ENCODE data around the gene RNU4-1.
"Not testable (repeated sequence)": the region's sequence is repeated elsewhere in the genome, so short reads cannot be mapped to it uniquely, and the experiment has no call there.

Gene RNU4-1

GRCh38 chr12:120261951-120262851, 30.8 kb downstream of the RNU4-1 start:
- H3K4me3 ChIP-seq (ENCODE audit: low read length): no peak overlapping the region
- DNase-seq (ENCODE audit: low read depth, low spot score): peak; percentile 24

DNA sequence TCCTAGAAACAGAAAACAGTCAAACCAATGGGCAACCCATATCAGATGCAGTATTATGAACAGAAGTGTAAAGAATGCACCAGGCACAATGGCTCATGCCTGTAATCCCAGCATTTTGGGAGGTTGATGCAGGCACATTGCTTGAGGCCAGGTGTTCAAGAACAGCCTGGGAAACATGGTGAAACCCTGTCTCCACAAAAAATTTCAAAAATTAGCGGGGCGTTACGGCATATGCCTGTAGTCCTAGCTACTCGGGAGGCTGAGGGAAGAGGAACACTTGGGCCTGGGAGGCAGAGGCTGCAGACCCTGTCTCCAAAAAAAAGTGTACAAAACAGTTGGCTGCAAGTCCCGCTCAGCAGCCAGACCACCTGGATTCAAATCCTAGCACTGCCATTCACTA, 32.4 kb downstream of the RNU4-1 start:
- no peak overlapping the region for H3K4me3 ChIP-seq (ENCODE audit: low read length)
- DNase-seq (ENCODE audit: low read depth, low spot score): no peak

DNA sequence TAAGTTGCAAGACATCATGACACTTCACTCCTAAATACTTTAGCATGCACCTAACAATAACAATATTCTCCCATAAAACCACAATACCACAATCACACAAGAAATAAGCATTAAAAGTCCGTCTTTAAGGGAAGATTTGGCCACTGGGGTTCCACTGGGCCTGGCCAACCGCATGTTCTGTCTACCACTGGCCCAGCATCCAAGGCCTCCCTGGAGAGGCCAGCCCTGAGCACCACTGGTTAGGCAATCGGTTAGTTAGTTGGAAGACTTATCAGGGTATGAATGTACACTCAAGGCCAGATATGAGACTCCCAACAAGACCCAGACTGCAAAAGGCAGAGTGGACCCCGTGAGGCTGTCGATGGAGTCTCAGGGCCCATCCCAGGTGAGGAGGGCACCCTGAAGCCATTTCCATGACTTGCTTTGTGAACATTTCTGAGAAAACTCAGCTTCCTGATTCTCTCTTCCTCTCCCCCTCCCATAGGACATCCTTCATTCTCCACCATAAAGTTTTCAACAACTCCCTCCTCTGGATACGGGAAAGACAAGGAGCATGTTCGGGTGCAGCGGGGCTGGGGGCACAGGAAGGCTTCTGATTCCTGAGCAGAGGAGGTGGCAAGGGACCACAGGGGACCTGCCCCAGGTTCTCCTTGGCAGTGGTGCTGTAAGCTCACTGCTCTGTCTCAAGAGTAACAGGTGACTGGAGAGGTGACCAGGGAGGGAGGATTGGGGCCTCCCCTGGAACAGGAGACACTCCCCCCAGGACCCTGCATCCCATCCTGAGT, 33.4 kb downstream of the RNU4-1 start:
- no peak for DNase-seq (ENCODE audit: low read depth, low spot score)

DNA sequence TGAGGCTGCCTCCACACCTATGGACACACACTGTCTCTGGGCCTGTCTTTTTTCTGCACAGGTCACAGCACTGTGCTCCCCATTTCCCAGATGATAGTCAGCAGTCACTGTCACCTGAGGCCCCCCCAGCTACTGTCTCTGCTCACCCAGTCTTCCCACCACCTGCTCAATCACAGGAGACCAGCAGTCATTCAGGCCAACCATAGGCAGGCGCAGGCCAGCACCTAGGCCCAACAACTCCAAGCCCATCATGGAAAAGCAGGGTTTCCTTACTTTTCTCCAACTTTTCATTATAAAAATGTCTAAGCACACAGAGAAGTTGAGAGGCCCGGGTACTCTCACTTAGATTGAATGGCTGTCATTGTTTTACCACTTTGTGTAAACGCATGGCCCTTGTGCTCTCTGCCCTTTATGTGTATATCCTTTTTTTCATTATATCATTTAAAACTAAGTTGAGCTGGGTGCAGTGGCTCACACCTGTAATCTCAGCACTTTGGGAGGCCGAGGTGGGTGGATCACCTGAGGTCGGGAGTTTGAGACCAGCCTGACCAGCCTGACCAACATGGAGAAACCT, 34.6 kb downstream of the RNU4-1 start:
- no peak for DNase-seq (ENCODE audit: low read depth, low spot score)
- no peak overlapping the region for H3K4me3 ChIP-seq (ENCODE audit: low read length)

More for the DNA sequence above, 33.4 kb downstream of the RNU4-1 start:
- no peak overlapping the region for H3K4me3 ChIP-seq (ENCODE audit: low read length)

GRCh38 chr12:120257041-120257821, 35.8 kb downstream of the RNU4-1 start:
- no peak for DNase-seq (ENCODE audit: low read depth, low spot score)

DNA sequence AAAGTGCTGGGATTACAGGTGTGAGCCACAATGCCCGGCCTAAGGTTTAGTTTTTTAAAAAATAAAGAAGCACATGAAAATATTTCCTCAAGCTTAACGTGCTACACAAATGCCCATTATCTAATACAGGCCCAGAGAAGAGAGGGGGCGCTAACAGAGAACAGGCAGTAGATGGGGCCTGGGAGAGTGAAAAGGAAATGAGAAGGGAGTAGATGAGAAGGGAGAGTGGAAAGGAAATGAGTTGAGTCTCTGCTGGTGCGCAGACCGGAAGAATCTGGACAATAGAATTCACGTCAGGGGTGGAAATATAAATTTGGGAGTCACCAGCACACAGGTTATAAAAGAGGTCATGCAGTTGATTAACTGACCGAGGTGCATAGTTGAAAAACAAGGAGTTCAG, 38.2 kb downstream of the RNU4-1 start:
- H3K4me3 ChIP-seq (ENCODE audit: low read length): no peak overlapping the region

More at GRCh38 chr12:120257041-120257821, 35.8 kb downstream of the RNU4-1 start:
- no peak overlapping the region for H3K4me3 ChIP-seq (ENCODE audit: low read length)

DNA sequence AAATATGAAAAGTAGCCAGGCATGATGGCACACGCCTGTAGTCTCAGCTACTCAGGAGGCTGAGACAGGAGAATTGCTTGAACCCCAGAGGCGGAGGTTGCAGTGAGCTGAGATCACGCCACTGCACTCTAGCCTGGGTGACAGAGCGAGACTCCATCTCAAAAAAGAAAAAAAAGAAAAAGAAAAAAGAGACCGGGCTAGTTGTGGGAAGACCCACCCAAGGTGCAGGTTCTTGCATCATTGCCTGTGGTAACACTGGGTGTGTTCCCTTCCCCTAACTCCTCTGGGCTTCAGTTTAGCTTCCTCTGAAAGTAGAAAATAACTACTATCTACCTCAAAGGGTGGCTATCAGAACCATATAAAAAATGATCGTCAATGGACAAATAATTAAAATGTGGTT, 39.7 kb downstream of the RNU4-1 start:
- not testable (repeated sequence) for H3K4me3 ChIP-seq (ENCODE audit: low read length)
- peak; percentile 42 for DNase-seq (ENCODE audit: low read depth, low spot score)

More for the DNA sequence above, 38.2 kb downstream of the RNU4-1 start:
- DNase-seq (ENCODE audit: low read depth, low spot score): no peak

DNA sequence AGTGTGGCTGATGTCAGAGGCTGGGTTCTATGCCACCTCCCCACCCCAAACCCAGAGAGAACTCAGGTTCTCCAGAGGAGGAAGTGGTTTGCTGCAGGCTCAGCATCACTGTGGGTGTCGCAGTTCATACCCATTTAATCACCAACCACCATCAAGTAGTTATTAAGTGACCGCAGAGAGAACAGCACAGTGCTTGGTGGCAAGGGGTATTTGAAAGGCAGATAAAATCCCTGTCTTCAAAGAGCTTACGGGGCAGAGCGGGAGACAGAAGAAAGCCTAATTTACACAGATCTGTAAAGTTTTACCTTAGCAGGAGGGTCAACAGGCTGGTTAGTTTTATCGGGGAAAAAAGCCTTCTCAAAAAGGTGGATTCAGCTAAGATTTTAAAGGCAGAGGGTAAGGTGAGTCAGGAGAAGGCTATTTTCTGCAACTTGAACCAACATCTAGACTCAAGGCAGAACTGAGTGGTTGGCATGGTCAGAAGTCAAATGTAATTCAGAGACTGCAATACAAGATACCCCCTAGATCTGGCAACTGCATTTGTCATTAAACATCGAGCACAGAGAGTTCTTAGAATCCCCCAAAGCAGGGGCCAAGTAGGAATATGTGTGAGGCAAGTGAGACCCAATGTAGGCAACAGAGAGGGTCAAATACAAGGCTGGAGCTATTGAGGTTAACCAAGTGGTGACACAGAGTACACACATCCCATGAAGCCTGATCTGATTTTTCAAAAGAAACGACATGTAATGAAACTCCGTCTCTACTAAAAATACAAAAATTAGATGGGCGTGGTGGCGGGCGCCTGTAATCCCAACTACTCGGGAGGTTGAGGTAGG, 40.7 kb downstream of the RNU4-1 start:
- H3K4me3 ChIP-seq (ENCODE audit: low read length): no peak overlapping the region
- DNase-seq (ENCODE audit: low read depth, low spot score): peak; percentile 87

GRCh38 chr12:120251364-120252070, 41.5 kb downstream of the RNU4-1 start:
- not testable (repeated sequence) for H3K4me3 ChIP-seq (ENCODE audit: low read length); DNase-seq (ENCODE audit: low read depth, low spot score)

- no peak overlapping the region for H3K4me3 ChIP-seq (ENCODE audit: low read length)
- no peak for DNase-seq (ENCODE audit: low read depth, low spot score)
Measured at GRCh38 chr12:120249875-120250795, 42.9 kb downstream of the RNU4-1 start.

DNA sequence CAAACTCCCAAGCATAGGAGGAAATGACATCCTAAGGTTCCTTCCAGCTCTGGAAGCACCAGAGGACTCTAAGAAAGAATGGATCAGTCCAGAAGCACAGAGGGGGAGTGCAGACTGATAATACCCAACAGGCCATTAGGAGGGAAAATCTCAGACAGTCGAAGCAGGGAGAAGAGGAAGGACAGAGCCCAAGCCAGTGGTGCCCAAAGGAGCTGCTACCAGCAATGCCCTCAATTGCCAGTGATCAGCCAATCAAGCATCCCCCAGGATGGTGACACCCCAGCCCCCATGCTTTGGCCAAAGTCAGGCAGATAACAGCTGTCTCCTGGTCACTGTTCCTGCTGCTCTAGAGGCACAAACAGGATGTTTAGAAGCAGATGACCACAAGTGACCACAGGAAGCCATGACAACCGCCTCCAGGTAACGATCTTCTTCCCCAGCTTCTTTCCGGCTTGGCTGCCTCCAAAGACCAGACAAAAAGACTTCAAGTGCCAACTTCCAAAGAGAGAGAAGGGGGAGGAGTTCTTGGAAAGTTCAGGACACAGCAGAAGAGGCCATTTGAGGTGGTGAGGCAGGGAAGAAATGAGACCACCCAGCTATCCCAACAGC, 43.7 kb downstream of the RNU4-1 start:
- DNase-seq (ENCODE audit: low read depth, low spot score): no peak

GRCh38 chr12:120247621-120248030, 45.4 kb downstream of the RNU4-1 start:
- no peak overlapping the region for H3K4me3 ChIP-seq (ENCODE audit: low read length)
- no peak for DNase-seq (ENCODE audit: low read depth, low spot score)

More for the DNA sequence above, 43.7 kb downstream of the RNU4-1 start:
- H3K4me3 ChIP-seq (ENCODE audit: low read length): no peak overlapping the region

GRCh38 chr12:120247183-120247582, 45.9 kb downstream of the RNU4-1 start:
- DNase-seq (ENCODE audit: low read depth, low spot score): no peak
- H3K4me3 ChIP-seq (ENCODE audit: low read length): no peak overlapping the region

GRCh38 chr12:120246705-120247104, 46.3 kb downstream of the RNU4-1 start:
- not testable (repeated sequence) for DNase-seq (ENCODE audit: low read depth, low spot score); H3K4me3 ChIP-seq (ENCODE audit: low read length)

All from Jurkat, Clone E6-1 (cell line).